GM23248 (cell line): Measurements from ENCODE around the gene CREG1. TPM values are rescaled to one million over a fixed set of nuclear protein-coding genes. Genes with fewer than 3 reads are reported as not detected.
"Not testable (repeated sequence)": the region's sequence is repeated elsewhere in the genome, so short reads cannot be mapped to it uniquely, and the experiment has no call there.

Experiments
- DNase-seq: peaks from one replicate; pipeline ENCODE4 v3.0.0-alpha.2; 2015
- H2AFZ ChIP-seq: fragments of 200-600 bp; sonication (generic); 2 replicates; pipeline ENCODE4 v1.6.1; 2016; ENCODE audit warnings: antibody characterized with exemption
- H3F3A ChIP-seq: fragments of 200-600 bp; sonication (generic); 2 replicates; pipeline ENCODE4 v1.6.1; 2016; ENCODE audit warnings: mild to moderate bottlenecking, antibody characterized with exemption, mixed run types; ENCODE audit not compliant: insufficient read depth
- H3K27ac ChIP-seq: fragments of 200-600 bp; sonication (generic); 2 replicates; pipeline ENCODE4 v1.5.1; 2016; ENCODE audit warnings: mild to moderate bottlenecking
- H3K27me3 ChIP-seq: fragments of 200-600 bp; sonication (generic); replicated peaks from 2 replicates; pipeline ENCODE4 v1.6.1; 2016; ENCODE audit warnings: mild to moderate bottlenecking; ENCODE audit not compliant: insufficient read depth
- H3K36me3 ChIP-seq: fragments of 200-600 bp; sonication (generic); 2 replicates; pipeline ENCODE4 v1.6.1; 2016; ENCODE audit warnings: low read depth, mild to moderate bottlenecking
- H3K4me1 ChIP-seq: fragments of 200-600 bp; sonication (generic); 2 replicates; pipeline ENCODE4 v1.6.1; 2016; ENCODE audit warnings: mild to moderate bottlenecking; ENCODE audit not compliant: insufficient read depth
- H3K4me2 ChIP-seq: fragments of 200-600 bp; sonication (generic); one replicate; pipeline ENCODE4 v1.6.1; 2016; ENCODE audit warnings: mild to moderate bottlenecking; ENCODE audit not compliant: unreplicated experiment
- H3K4me3 ChIP-seq: fragments of 200-600 bp; sonication (generic); 2 replicates; pipeline ENCODE4 v1.5.1; 2016; ENCODE audit warnings: mild to moderate bottlenecking
- H3K79me2 ChIP-seq: fragments of 200-600 bp; sonication (generic); 2 replicates; pipeline ENCODE4 v1.6.1; 2016; ENCODE audit warnings: mild to moderate bottlenecking; ENCODE audit not compliant: insufficient read depth
- H3K9ac ChIP-seq: fragments of 200-600 bp; sonication (generic); 2 replicates; pipeline ENCODE4 v1.6.1; 2016; ENCODE audit warnings: mild to moderate bottlenecking
- H3K9me2 ChIP-seq: fragments of 200-600 bp; sonication (generic); 2 replicates; pipeline ENCODE4 v1.6.1; 2016; ENCODE audit warnings: mixed run types, mild to moderate bottlenecking, moderate library complexity; ENCODE audit not compliant: insufficient read depth
- H3K9me3 ChIP-seq: fragments of 200-600 bp; sonication (generic); one replicate; pipeline ENCODE4 v1.6.1; 2017; ENCODE audit warnings: low read depth
- H4K20me1 ChIP-seq: fragments of 200-600 bp; sonication (generic); 2 replicates; pipeline ENCODE4 v1.6.0; 2016; ENCODE audit not compliant: insufficient read depth
- EZH2 ChIP-seq: fragments of 200-600 bp; sonication (generic); IDR thresholded peaks from 2 replicates; pipeline ENCODE4 v1.6.1; 2018; ENCODE audit warnings: antibody characterized with exemption, mild to moderate bottlenecking; ENCODE audit not compliant: insufficient read depth, poor library complexity, severe bottlenecking
- EZH2phosphoT487 ChIP-seq: fragments of 200-600 bp; sonication (generic); IDR thresholded peaks from 2 replicates; pipeline ENCODE4 v1.6.1; 2018; ENCODE audit warnings: antibody characterized with exemption, moderate library complexity, mild to moderate bottlenecking, low read depth; ENCODE audit not compliant: insufficient read depth
- WGBS, 2 experiments: methylation state at CpG; one replicate each; pipeline ENCODE4 v1.1.6; 2015 to 2017; ENCODE audit warnings: low lambda C conversion rate in 2 of 2, low coverage in 1 of 2; ENCODE audit errors: missing lambda C conversion rate in 2 of 2; 5-methylcytosine and 5-hydroxymethylcytosine counted together
- in situ Hi-C: fragments of 300-500 bp; cut with MboI; formaldehyde crosslinking; loops from 2 replicates; pipeline ENCODE4 v1.15.0; 2020
- polyA plus RNA-seq: library from polyadenylated mRNA; unstranded; fragments of >200 nt; fragmentation: Nextera tagmentation; extraction: Ambion mirVana; gene quantifications from 2 replicates; pipeline ENCODE4 v1.2.1, GENCODE V29; 2016
- total RNA-seq: library from RNA; depleted of rRNA; stranded (reverse); fragments of >200 nt; shearing (Covaris generic); gene quantifications from 2 replicates; pipeline ENCODE4 v1.2.3, GENCODE V29; 2014

The CREG1 gene
- total and polyA plus RNA-seq, 2 experiments from 2014 or later: 72.0 to 86.6 TPM

DNA sequence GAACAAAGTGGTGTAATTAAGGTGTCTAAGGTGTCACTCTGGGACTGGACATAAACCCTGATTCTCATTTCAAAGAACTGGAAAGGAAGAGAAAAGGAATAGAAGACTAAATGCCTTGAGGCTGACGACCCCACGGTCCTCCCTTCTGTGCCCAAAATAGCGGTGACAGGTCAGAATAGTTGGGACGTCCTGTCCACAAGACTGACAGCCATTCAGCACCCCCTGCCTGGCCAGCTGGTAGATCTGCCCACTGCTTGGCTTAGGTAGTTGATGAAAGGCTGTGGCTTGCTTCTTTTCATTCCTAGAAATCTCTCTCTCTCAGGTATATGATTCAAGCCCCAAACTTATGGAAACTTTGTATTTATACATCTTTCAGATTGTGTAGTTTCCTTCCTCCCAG is 26.4 kb upstream of the CREG1 start:
- WGBS, 2 experiments: 62 to 63% methylated on average over 4 of the region's 4 CpGs
- in situ Hi-C loops: loop anchor here (25.0 kb wide), 1 partner anchor 107 kb away; no protein-coding TSS in a partner anchor

DNA sequence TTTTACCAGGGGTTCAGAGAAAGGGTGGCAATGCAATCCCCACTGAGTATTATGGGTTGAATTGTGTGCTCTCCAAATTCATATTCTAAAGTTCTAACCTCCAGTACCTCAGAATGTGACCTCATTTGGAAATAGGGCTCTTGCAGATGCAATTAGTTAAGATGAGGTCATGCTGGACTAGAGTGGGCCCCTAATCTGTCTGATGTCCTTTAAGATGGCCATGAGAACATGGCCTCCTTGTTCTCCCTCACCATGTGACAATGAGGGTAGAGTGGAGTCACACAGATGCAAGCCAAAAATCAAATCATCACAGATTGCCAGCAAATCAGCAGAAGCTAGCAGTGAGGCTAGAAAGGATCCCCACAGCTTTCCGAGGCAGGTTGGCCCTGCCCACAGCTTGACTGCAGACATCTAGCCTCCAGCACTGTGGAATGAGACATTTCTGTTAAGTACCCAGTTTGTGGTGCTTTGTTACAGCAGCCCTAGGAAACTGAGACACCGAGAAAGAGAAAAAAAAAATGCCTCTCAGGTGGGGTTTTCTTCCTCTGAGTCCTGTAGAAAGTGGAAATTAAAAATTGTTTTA is 25.5 kb upstream of the CREG1 start:
- no peaks in the 10 kb centered on the region for H4K20me1 ChIP-seq
- in situ Hi-C loops: loop anchor here (25.0 kb wide), 1 partner anchor 108 kb away; no protein-coding TSS in a partner anchor
- H3K27me3 ChIP-seq: peaks cover 18% of the 10 kb centered on the region; the same call in 1 of the 2 replicates
- H3K9ac ChIP-seq: no peak overlapping the region
- H3K79me2 ChIP-seq: no peaks in the 10 kb centered on the region
- no peak overlapping the region for H3K4me3 ChIP-seq
- H3K4me2 ChIP-seq: no peak overlapping the region
- H3K9me2 ChIP-seq: no peaks in the 10 kb centered on the region
- no peaks in the 10 kb centered on the region for H3K36me3 ChIP-seq
- H3K27ac ChIP-seq: no peak overlapping the region
- 25 to 46% methylated on average over 2 of the region's 2 CpGs for WGBS, 2 experiments
- H2AFZ ChIP-seq: no peak overlapping the region
- no peak for DNase-seq
- no peaks in the 10 kb centered on the region for H3F3A ChIP-seq
- H3K9me3 ChIP-seq: no peaks in the 10 kb centered on the region
- TF ChIP-seq EZH2 (no peak), EZH2phosphoT487 (no peak)
- no peaks in the 10 kb centered on the region for H3K4me1 ChIP-seq

More for the DNA sequence above, 26.4 kb upstream of the CREG1 start:
- no peak overlapping the region for H3K9ac ChIP-seq
- no peak for DNase-seq
- no peaks in the 10 kb centered on the region for H3K36me3 ChIP-seq
- no peak overlapping the region for H2AFZ ChIP-seq
- H4K20me1 ChIP-seq: no peaks in the 10 kb centered on the region
- no peak overlapping the region for H3K4me2 ChIP-seq
- no peaks in the 10 kb centered on the region for H3K79me2 ChIP-seq
- H3K4me1 ChIP-seq: no peaks in the 10 kb centered on the region
- H3K27ac ChIP-seq: no peak overlapping the region
- TF ChIP-seq EZH2: no peak
- TF ChIP-seq EZH2phosphoT487: no peak
- H3F3A ChIP-seq: no peaks in the 10 kb centered on the region
- H3K27me3 ChIP-seq: peaks cover 8% of the 10 kb centered on the region; the same call in 1 of the 2 replicates
- H3K9me2 ChIP-seq: no peaks in the 10 kb centered on the region
- H3K9me3 ChIP-seq: no peaks in the 10 kb centered on the region
- no peak overlapping the region for H3K4me3 ChIP-seq

DNA sequence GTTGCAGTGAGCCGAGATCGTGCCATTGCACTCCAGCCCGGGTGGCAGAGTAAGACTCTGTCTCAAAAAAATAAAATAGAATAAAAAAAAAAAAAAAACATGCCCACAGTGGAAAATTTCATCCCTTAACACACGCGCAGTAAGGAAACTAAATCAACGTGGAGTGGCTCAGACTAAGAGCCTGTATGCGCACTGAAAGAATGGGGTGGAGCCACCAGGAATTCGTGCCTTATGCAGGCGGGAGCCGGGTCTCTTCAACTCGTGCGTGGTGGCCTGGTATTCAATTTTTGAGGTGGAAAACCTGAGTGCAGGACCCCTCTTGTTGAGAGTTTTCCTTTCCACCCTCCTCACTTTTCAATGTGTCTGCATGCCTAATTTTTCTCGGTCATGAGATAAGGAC is 22.1 kb upstream of the CREG1 start:
- Histone ChIP-seq H3K9ac (no peak overlapping the region), H3K36me3 (no peaks in the 10 kb centered on the region), H3K9me3 (no peaks in the 10 kb centered on the region), H4K20me1 (no peaks in the 10 kb centered on the region), H3K27ac (no peak overlapping the region), H3K4me1 (no peaks in the 10 kb centered on the region), H3K27me3 (peaks cover 18% of the 10 kb centered on the region; the same call in 1 of the 2 replicates), H3K4me2 (no peak overlapping the region), H3K9me2 (no peaks in the 10 kb centered on the region), H3K4me3 (no peak overlapping the region), H3F3A (no peaks in the 10 kb centered on the region), H3K79me2 (no peaks in the 10 kb centered on the region), H2AFZ (no peak overlapping the region)
- TF ChIP-seq EZH2phosphoT487 (no peak), EZH2 (no peak)
- whole genome bisulfite sequencing, 2 experiments: 59 to 63% methylated on average over 13 of the region's 13 CpGs
- no peak for DNase-seq
- in situ Hi-C loops: loop anchor here (25.0 kb wide), 1 partner anchor 112 kb away; no protein-coding TSS in a partner anchor

DNA sequence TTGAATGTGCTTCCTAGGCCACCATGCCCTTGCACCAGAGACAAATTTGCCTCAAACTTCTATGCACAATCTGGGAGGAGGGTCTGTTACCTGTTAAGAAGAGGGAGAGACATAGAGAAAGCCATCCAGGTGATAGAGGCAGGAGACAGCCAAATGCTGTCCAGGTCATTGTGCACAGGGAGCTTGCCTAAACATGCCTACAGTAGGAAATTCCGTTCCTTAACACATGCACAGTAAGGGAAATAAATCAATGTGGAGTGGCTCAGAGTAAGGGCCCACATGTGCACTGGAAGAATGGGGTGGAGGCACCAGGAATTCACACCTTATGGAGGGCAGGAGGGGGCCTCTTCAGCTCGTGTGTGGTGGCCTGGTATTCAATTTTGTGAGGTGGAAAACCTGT is 19.5 kb upstream of the CREG1 start:
- in situ Hi-C loops: no loop called here
- H2AFZ ChIP-seq: no peak overlapping the region
- H3K9ac ChIP-seq: no peak overlapping the region
- no peaks in the 10 kb centered on the region for H3K9me3 ChIP-seq
- no peaks in the 10 kb centered on the region for H3K36me3 ChIP-seq
- H3K4me3 ChIP-seq: no peak overlapping the region
- peaks cover 18% of the 10 kb centered on the region; the same call in 1 of the 2 replicates for H3K27me3 ChIP-seq
- no peak overlapping the region for H3K4me2 ChIP-seq
- H3K9me2 ChIP-seq: no peaks in the 10 kb centered on the region
- H3K4me1 ChIP-seq: no peaks in the 10 kb centered on the region
- DNase-seq: no peak
- TF ChIP-seq EZH2phosphoT487: no peak
- no peak for TF ChIP-seq EZH2
- H3K27ac ChIP-seq: no peak overlapping the region
- 0 to 15% methylated on average over 2 of the region's 2 CpGs for WGBS, 2 experiments
- no peaks in the 10 kb centered on the region for H4K20me1 ChIP-seq
- no peaks in the 10 kb centered on the region for H3K79me2 ChIP-seq
- H3F3A ChIP-seq: no peaks in the 10 kb centered on the region

GRCh38 chr1:167570712-167571111 is 17.1 kb upstream of the CREG1 start:
- H3K9me3 ChIP-seq, H3K36me3 ChIP-seq, in situ Hi-C loops, DNase-seq, H3K9me2 ChIP-seq, H3F3A ChIP-seq, H3K9ac ChIP-seq, H3K4me1 ChIP-seq, H3K4me3 ChIP-seq, H4K20me1 ChIP-seq, H2AFZ ChIP-seq, H3K79me2 ChIP-seq, H3K27ac ChIP-seq, H3K4me2 ChIP-seq: not testable (repeated sequence)
- WGBS, 2 experiments: 50 to 65% methylated on average over 6 of the region's 6 CpGs
- H3K27me3 ChIP-seq: peaks cover 12% of the 10 kb centered on the region; the same call in 1 of the 2 replicates
